Stimulated activated CD8-positive, alpha-beta memory T cell treated with anti-CD3 and anti-CD28 coated beads, Interleukin-4, amount 100 ng/mL, for 4 hours (primary cell): ENCODE measurements around the gene CEP89.
"Not testable (repeated sequence)": the region's sequence is repeated elsewhere in the genome, so short reads cannot be mapped to it uniquely, and the experiment has no call there.

ENCODE experiments used
- DNase-seq, 2 donors: peaks; one replicate each; pipeline ENCODE4 v3.0.0-alpha.2; 2020; ENCODE audit warnings: low read depth in 2 of 2, low spot score in 1 of 2

Gene CEP89

DNA sequence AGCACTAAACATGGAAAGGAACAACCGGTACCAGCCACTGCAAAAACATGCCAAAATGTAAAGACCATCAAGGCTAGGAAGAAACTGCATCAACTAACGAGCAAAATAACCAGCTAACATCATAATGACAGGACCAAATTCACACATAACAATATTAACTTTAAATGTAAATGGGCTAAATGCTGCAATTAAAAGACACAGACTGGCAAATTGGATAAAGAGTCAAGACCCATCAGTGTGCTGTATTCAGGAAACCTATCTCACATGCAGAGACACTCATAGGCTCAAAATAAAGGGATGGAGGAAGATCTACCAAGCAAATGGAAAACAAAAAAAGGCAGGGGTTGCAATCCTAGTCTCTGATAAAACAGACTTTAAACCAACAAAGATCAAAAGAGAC is 123.7 kb downstream of the CEP89 start:
- not testable (repeated sequence) for DNase-seq

DNA sequence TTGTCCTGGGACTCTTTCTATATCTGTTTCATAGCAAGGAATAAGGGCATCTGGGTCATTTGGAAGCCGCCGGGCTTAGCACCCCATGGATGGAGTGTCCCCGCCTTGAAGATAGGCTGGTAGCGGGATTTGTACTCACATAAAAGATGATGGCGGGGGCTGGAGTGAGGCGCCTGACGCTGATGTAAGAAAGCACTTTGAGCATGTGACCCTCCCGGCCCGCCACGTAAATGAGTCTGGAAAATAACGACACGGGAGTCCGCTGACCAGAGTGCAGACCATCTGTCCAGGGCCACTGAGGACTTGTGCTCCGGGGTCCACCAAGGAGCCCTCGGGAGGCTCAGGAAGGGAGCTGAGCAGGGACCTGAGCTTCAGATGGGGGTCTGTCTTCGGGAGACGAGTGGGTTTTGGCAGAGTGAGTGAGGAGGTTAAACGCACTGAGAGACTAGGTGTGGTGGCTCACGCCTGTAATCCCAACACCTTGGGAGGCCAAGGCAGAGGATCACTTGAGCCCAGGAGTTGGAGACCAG is 128.0 kb downstream of the CEP89 start:
- no peak for DNase-seq

DNA sequence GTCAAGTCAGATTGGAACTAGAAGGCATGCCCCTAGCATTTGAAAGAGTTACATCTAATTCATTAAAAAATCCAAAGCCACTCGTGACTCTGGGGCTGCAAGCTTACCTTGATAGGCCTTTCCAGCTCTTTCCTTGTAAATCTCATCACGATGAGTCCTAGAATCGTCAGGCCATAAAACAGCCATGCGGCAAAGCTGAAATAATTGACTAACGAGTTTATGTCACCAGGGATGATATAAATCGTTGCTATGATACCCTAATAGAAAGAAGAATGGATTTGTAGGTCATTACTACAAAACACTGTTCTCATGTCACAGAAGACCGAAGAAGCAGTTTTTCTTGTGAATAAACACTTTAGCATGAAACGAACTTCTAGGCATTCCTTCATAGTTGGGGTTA is 129.7 kb downstream of the CEP89 start:
- DNase-seq: no peak

DNA sequence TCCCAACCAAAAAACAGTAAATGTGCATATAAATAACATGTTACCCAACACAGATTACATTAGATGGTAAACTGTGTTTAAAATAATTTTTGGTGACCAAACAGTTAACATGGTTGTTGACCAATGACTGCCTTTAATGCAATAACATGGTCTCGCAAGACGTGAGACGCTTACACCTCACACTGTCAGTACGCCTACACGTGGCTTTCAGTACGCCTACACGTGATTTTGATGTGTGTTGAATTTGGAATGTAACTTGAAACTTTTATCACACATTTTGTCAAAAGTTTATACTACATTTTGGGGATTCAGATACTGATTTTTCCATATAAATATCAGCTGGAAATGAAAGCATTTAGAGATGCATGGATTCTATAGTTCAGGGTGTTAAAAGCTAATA is 134.2 kb downstream of the CEP89 start:
- DNase-seq: no peak

DNA sequence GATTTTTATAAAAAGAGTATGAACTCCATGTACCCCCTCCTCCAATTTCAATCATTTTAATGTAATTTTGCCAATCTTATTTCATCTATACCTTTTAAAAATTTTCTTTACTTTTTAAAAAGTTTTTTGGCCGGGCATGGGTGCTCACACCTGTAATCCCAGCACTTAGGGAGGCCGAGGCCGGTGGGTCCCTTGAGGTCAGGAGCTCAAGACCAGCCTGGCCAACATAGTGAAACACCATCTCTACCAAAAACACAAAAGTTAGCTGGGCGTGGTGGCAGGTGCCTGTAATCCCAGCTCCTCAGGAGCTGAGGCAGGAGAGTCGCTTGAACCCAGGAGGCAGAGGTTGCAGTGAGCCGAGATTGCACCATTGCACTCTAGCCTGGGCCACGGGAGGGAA is 138.4 kb downstream of the CEP89 start:
- not testable (repeated sequence) for DNase-seq

DNA sequence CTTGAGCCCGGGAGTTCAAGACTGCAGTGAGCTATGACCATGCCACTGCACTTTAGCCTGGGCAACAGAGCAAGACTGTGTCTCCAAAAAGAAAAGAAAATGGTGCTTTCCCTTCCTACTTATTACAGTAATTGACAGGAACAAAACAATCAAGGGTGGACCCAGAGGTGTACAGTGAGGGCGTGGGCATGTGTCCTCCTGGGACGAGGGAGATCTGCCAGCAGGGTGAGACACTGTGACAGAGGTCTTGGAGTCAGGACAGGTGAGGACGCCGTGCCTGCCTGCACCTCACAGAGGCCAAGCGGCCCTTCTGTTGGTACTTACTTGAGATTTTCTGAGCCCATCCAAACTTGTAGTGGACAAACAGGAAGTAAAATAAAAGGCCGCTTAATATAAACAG is 138.9 kb downstream of the CEP89 start:
- DNase-seq: not testable (repeated sequence)

DNA sequence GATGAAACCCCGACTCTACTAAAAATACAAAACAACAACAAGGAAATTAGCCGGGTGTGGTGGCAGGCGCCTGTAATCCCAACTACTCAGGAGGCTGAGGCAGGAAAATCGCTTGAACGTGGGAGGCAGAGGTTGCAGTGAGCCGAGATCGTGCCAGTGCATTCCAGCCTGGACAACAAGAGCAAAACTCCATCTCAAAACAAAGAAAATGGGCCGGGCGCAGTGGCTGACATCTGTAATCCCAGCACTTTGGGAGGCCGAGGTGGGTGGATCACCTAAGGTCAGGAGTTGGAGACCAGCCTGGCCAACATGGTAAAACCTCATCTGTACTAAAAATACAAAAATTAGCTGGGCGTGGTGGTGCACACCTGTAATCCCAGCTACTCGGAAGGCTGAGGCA is 139.7 kb downstream of the CEP89 start:
- DNase-seq: not testable (repeated sequence)

DNA sequence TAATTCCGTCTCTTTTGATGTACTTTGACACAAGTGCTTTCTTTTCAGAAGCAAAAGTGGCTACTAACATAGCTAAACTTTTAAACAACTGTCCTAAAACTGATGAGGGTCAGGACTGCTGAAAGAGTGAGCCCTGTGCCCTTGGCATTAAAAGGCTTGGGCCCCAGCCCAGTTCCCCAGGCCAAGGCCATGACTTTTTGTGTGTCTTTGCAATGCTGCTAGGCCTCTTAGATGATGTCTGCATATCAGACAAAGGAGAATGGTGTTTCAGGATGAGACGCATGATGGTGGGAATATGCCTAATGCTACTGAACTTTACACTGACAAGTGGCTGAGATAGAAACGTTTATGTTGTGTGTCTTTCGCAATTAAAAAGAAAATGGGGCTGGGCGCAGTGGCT is 140.1 kb downstream of the CEP89 start:
- DNase-seq: no peak

DNA sequence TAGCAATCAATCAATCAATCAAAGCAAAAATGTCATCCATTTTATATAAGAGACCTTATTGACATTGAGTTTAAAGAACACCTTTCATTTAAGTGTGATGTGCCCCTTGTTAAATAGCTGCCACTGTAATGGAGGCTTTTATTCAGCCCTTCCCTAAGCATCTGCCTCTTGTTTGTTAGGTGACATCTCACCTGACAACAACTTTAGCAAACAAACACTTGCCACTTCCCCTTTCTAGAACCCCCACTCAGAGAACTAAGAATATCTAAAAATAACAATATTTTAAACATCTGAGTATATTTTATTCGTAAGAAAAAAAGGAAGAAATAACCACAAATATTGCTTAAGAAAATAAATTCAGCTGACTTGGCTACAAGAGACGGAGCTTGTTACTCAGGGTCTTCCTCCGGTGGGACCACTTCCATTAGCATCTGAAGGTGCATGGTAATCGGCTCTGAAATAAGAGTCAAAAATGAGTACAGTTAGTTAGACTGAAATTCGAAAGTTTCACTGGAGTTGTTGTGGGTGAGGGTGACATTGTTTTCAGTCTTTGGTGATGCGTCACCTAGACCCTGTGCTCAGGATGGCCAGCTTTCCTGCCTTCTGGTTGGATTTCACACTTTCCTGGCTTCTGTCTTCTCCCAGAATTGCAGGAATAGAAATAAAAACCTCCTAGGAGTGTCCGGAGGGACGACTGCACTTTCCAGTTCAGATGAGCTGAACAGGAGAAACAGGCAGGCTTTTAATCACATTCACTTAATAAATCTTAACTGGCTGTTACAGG is 141.3 kb downstream of the CEP89 start:
- no peak for DNase-seq

DNA sequence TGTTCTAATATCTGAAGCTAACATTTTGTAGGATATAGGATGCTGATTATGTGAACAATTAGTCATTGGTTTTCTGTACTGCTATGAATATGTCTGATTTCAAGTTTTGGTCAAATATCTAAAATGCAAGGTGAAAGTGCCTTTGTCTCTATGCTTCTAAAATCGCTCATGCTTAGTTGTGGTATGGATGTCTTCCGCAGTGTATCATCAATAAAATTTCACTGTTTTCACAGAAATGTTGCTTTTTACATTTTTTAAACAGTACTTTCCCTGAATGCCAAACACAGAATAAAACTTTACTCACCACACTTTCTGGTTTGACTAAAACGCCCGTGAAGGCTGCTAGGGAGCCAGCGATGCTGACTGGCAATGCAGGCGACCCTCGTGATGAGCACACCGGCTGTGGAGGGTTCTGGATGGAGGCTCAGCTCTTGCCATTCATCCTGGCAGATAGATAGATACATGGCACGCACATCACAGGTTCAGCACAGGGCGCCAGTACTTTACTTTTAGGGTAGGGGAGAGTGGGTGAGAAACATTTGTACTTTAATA is 142.3 kb downstream of the CEP89 start:
- no peak for DNase-seq

DNA sequence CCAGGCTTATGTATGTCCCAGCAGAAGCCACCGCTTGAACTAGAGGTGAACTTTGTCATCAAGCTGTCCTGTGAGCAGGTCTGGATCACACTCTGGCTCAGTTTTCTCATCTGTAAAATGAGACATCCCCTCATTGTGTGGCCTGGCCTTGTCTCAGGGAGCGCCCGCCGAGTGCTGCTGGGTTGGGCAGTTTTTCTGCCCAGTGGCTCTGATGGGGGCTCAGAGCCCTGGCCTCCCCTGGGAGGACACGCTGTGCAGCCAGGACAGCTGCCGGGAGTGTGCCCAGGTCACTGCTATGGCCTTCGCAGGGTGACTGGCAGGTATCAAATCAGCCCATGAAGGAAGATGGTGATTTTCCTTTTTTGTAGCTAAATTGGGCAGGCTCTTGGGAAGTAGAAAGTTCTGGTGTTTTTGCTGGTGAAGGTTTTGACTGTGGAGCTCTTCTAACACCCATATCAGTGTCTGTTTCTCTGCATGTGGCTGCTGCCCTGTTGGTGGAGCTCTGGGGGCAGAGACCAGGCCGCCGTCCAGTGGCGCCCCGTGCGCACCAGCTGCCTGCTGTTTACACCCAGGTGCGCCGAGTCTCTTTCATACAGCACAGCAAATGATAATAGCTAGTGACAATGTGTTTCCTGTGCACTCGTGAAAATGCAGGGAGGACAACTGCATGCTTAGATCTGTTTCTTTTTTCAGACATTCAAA is 143.0 kb downstream of the CEP89 start:
- DNase-seq: no peak

DNA sequence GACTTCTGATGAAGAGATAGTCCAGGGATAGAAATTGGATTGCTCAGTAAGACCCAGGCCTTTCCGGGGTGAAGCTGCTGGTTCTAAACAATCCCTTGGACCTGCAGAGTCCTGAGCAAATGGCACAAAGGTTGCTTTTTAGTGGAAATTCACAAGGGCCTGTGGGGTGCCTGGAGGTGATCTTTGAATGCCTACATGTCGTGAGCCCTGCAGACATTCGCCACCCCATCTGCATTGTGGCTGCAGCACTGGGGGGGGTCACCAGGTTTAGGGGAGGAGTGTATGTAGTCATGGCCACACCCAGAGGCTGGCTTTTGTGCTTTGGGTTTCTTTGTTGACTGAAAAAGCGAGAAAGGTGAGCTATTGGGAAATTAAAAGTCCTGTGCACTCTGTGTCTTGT is 143.6 kb downstream of the CEP89 start:
- DNase-seq: no peak
